Activated CD8-positive, alpha-beta memory T cell treated with anti-CD3 and anti-CD28 coated beads for 4 hours (primary cell): ENCODE data around the gene ADD1.

Experiments used
- DNase-seq, 2 donors: peaks; one replicate each; pipeline ENCODE4 v3.0.0-alpha.2; 2020; ENCODE audit warnings: low read depth in 2 of 2

Gene ADD1

DNA sequence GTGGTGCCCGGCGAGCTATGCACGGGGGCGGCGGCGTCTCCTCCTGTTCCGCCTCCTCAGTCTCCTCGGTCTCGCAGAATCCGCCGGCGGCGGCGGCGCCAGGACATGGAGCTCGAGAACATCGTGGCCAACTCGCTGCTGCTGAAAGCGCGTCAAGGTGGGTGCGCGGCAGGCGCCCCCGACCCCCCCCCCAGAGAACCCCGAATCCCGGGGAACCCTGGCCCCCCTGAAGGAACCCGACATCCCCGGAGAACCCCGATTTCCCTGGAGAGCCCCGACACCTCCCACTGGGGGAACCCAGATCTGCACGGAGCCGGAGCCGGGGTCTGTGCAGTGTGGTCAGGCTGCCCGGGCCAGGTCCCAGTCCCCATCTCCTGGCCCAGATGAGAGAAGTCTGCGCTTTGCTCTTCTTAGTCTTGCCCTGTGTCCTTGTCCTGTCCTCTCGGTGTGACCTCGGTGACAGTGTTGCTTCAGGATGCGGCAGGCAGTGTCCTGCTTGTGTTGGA, 120.4 kb downstream of the ADD1 start:
- DNase-seq = no peak

- no peak for DNase-seq
Measured at GRCh38 chr4:2964706-2965258, 121.1 kb downstream of the ADD1 start.

DNA sequence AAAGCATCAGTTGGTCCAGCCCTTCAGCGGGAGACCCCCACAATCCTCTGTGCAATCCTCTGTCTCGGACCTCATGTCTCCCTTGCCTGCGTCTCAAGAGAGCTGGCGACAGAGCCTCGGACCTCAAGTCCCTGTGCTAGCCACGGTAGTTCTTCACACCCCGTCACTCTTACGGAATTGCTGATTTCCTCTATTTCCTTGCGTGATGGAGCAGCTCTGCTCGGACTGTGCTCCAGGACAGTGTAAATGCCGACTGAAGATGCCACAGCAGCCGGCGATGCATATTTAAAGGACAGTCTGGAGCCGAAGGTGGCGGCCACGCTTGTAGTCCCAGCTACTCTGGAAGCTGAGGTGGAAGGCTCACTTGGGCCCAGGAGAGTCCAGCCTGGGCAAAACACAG, 121.6 kb downstream of the ADD1 start:
- DNase-seq = no peak

DNA sequence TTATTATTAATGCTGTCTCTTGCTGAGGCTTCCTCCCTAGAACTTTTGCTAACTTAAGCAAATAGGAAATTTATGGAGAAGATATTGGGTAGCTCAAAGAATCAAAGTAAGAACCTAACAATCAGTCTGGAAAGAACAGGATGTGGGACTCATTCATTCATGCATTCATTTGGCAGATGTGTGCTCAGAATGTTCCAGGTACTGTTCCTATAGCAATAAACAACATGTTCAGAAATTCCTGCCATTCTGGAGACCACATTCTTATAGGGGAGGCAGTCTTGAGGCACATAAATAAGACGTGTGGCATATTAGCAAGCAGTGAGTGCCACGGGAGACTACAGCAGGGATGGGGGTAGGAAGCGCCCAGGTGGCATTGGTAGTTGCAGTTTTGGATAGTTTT, 124.7 kb downstream of the ADD1 start:
- DNase-seq = no peak

DNA sequence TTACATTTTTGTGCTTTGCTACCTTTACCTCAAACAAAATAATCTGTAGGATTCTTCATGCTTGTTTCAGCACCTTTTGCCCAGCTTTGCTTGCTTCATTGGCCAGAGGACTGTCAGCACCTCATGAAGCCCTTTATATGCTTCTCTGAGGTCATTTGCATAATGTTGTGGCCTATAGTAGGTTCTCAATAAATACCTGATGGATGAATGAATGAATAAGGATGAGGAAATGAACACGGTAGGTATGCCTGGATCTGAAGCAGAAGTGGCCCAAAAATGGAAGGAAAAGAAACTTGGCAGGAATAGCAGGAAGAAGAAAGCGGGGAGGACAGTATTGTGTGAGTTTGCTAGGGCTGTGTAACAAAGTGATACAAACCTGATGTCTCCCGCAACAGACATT, 127.6 kb downstream of the ADD1 start:
- DNase-seq = no peak

GRCh38 chr4:2977211-2978088, 133.8 kb downstream of the ADD1 start:
- no peak for DNase-seq
